Stimulated activated memory B cell treated with anti-CD40 and anti-IgM and Interleukin-4, amounts not matched to agents 10 μg/mL and 1 μg/mL and 100 μg/mL, for 72 hours (primary cell): Measurements from ENCODE around the gene SERINC3.
A peak's percentile ranks its signal among the peaks of the same experiment; 100 is the strongest.
"Not testable (repeated sequence)": the region's sequence is repeated elsewhere in the genome, so short reads cannot be mapped to it uniquely, and the experiment has no call there.

Source experiments
- ATAC-seq: fragments of 150-1000 bp; cut with Tn5 transposase; 2 replicates; pipeline ENCODE4 v1.10.0; 2021
- H3K27ac Mint-ChIP-seq: one replicate; pipeline ENCODE4 v1.8.0; 2022; ENCODE audit warnings: mild to moderate bottlenecking, mixed read lengths
- H3K27me3 Mint-ChIP-seq: one replicate; pipeline ENCODE4 v1.8.0; 2022; ENCODE audit warnings: mixed read lengths
- H3K36me3 Mint-ChIP-seq: one replicate; pipeline ENCODE4 v1.8.0; 2022; ENCODE audit warnings: mixed read lengths
- H3K4me1 Mint-ChIP-seq: one replicate; pipeline ENCODE4 v1.8.0; 2022; ENCODE audit warnings: mixed read lengths
- H3K4me3 Mint-ChIP-seq: one replicate; pipeline ENCODE4 v1.8.0; 2022; ENCODE audit warnings: mild to moderate bottlenecking, moderate library complexity, mixed read lengths
- H3K9me3 Mint-ChIP-seq: one replicate; pipeline ENCODE4 v1.8.0; 2022; ENCODE audit warnings: mixed read lengths

Gene SERINC3

GRCh38 chr20:44489931-44490330 lies 31.9 kb downstream of the SERINC3 start:
- Mint-ChIP-seq H3K4me1 (peaks cover 14% of the 10 kb centered on the region), H3K9me3 (no peaks in the 10 kb centered on the region), H3K4me3 (no peak overlapping the region), H3K36me3 (peaks cover 62% of the 10 kb centered on the region), H3K27me3 (no peaks in the 10 kb centered on the region), H3K27ac (peak overlapping the region; percentile 48)
- peak; percentile 76 for ATAC-seq

GRCh38 chr20:44489223-44489622 lies 32.6 kb downstream of the SERINC3 start:
- Mint-ChIP-seq H3K9me3 (no peaks in the 10 kb centered on the region), H3K36me3 (peaks cover 59% of the 10 kb centered on the region), H3K27ac (peak overlapping the region; percentile 48), H3K4me1 (peaks cover 14% of the 10 kb centered on the region), H3K4me3 (no peak overlapping the region), H3K27me3 (no peaks in the 10 kb centered on the region)
- ATAC-seq = no peak

GRCh38 chr20:44488551-44488950 lies 33.3 kb downstream of the SERINC3 start:
- no peaks in the 10 kb centered on the region for H3K9me3 Mint-ChIP-seq
- no peak overlapping the region for H3K4me3 Mint-ChIP-seq
- peaks cover 53% of the 10 kb centered on the region for H3K36me3 Mint-ChIP-seq
- peak overlapping the region; percentile 48 for H3K27ac Mint-ChIP-seq
- no peaks in the 10 kb centered on the region for H3K27me3 Mint-ChIP-seq
- peaks cover 14% of the 10 kb centered on the region for H3K4me1 Mint-ChIP-seq
- no peak for ATAC-seq

GRCh38 chr20:44485830-44486198 lies 36.1 kb downstream of the SERINC3 start:
- no peaks in the 10 kb centered on the region for H3K9me3 Mint-ChIP-seq
- H3K4me3 Mint-ChIP-seq = no peak overlapping the region
- peaks cover 9% of the 10 kb centered on the region for H3K4me1 Mint-ChIP-seq
- no peaks in the 10 kb centered on the region for H3K27me3 Mint-ChIP-seq
- no peak for ATAC-seq
- peak overlapping the region; percentile 49 for H3K27ac Mint-ChIP-seq
- peaks cover 57% of the 10 kb centered on the region for H3K36me3 Mint-ChIP-seq

GRCh38 chr20:44485078-44485829 lies 36.6 kb downstream of the SERINC3 start:
- Mint-ChIP-seq H3K4me3 (no peak overlapping the region), H3K27ac (peak overlapping the region; percentile 49), H3K27me3 (no peaks in the 10 kb centered on the region), H3K4me1 (peaks cover 14% of the 10 kb centered on the region), H3K36me3 (peaks cover 62% of the 10 kb centered on the region), H3K9me3 (no peaks in the 10 kb centered on the region)
- ATAC-seq = no peak

- H3K36me3 Mint-ChIP-seq = peaks cover 47% of the 10 kb centered on the region
- H3K27ac Mint-ChIP-seq = no peak overlapping the region
- H3K9me3 Mint-ChIP-seq = no peaks in the 10 kb centered on the region
- peaks cover 28% of the 10 kb centered on the region for H3K4me1 Mint-ChIP-seq
- no peak for ATAC-seq
- no peak overlapping the region for H3K4me3 Mint-ChIP-seq
- no peaks in the 10 kb centered on the region for H3K27me3 Mint-ChIP-seq
Observed at GRCh38 chr20:44483112-44483511, 38.8 kb downstream of the SERINC3 start.

- H3K4me3 Mint-ChIP-seq = no peak overlapping the region
- ATAC-seq = no peak
- no peaks in the 10 kb centered on the region for H3K27me3 Mint-ChIP-seq
- peaks cover 35% of the 10 kb centered on the region for H3K4me1 Mint-ChIP-seq
- peaks cover 46% of the 10 kb centered on the region for H3K36me3 Mint-ChIP-seq
- peak overlapping the region; percentile 78 for H3K27ac Mint-ChIP-seq
- no peaks in the 10 kb centered on the region for H3K9me3 Mint-ChIP-seq
Observed at GRCh38 chr20:44481719-44482416, 40.0 kb downstream of the SERINC3 start.

- peaks cover 50% of the 10 kb centered on the region for H3K4me1 Mint-ChIP-seq
- peak overlapping the region; percentile 78 for H3K27ac Mint-ChIP-seq
- ATAC-seq = no peak
- H3K36me3 Mint-ChIP-seq = peaks cover 29% of the 10 kb centered on the region
- no peaks in the 10 kb centered on the region for H3K9me3 Mint-ChIP-seq
- H3K4me3 Mint-ChIP-seq = peak overlapping the region; percentile 38
- H3K27me3 Mint-ChIP-seq = no peaks in the 10 kb centered on the region
Observed at GRCh38 chr20:44480097-44480496, 41.8 kb downstream of the SERINC3 start.

- H3K4me1 Mint-ChIP-seq = peaks cover 53% of the 10 kb centered on the region
- no peak overlapping the region for H3K4me3 Mint-ChIP-seq
- H3K9me3 Mint-ChIP-seq = no peaks in the 10 kb centered on the region
- ATAC-seq = peak; percentile 82
- no peaks in the 10 kb centered on the region for H3K27me3 Mint-ChIP-seq
- H3K27ac Mint-ChIP-seq = peak overlapping the region; percentile 78
- peaks cover 29% of the 10 kb centered on the region for H3K36me3 Mint-ChIP-seq
Observed at GRCh38 chr20:44479643-44480042, 42.2 kb downstream of the SERINC3 start.

GRCh38 chr20:44478206-44478605 lies 43.7 kb downstream of the SERINC3 start:
- ATAC-seq = no peak
- H3K27me3 Mint-ChIP-seq = no peaks in the 10 kb centered on the region
- peak overlapping the region; percentile 30 for H3K27ac Mint-ChIP-seq
- H3K4me3 Mint-ChIP-seq = no peak overlapping the region
- H3K4me1 Mint-ChIP-seq = peaks cover 53% of the 10 kb centered on the region
- H3K36me3 Mint-ChIP-seq = peaks cover 26% of the 10 kb centered on the region
- H3K9me3 Mint-ChIP-seq = no peaks in the 10 kb centered on the region

- peaks cover 53% of the 10 kb centered on the region for H3K4me1 Mint-ChIP-seq
- ATAC-seq = no peak
- peaks cover 22% of the 10 kb centered on the region for H3K36me3 Mint-ChIP-seq
- peak overlapping the region; percentile 92 for H3K4me3 Mint-ChIP-seq
- H3K27me3 Mint-ChIP-seq = no peaks in the 10 kb centered on the region
- H3K9me3 Mint-ChIP-seq = no peaks in the 10 kb centered on the region
- H3K27ac Mint-ChIP-seq = peak overlapping the region; percentile 97
Observed at GRCh38 chr20:44477151-44477550, 44.7 kb downstream of the SERINC3 start.

GRCh38 chr20:44475694-44476560 lies 45.9 kb downstream of the SERINC3 start, which contains the start of gene TTPAL:
TTPAL (plus strand) TSS chr20:44475874; CDS start chr20:44480000, 4,126 bp downstream.
- Mint-ChIP-seq H3K4me3 (peak within 1 kb of the TSS; percentile 92), H3K27me3 (no peaks in the 10 kb centered on the region), H3K9me3 (no peaks in the 10 kb centered on the region), H3K4me1 (peaks cover 52% of the 10 kb centered on the region), H3K27ac (peak within 1 kb of the TSS; percentile 97), H3K36me3 (peaks cover 10% of the 10 kb centered on the region)
- peak; percentile 96 for ATAC-seq

GRCh38 chr20:44475372-44475693 lies 46.5 kb downstream of the SERINC3 start:
- peak overlapping the region; percentile 92 for H3K4me3 Mint-ChIP-seq
- peak overlapping the region; percentile 97 for H3K27ac Mint-ChIP-seq
- H3K4me1 Mint-ChIP-seq = peaks cover 46% of the 10 kb centered on the region
- H3K36me3 Mint-ChIP-seq = peaks cover 4% of the 10 kb centered on the region
- no peak for ATAC-seq
- H3K27me3 Mint-ChIP-seq = no peaks in the 10 kb centered on the region
- no peaks in the 10 kb centered on the region for H3K9me3 Mint-ChIP-seq

GRCh38 chr20:44472283-44472682 lies 49.6 kb downstream of the SERINC3 start:
- H3K27me3 Mint-ChIP-seq = peaks cover 14% of the 10 kb centered on the region
- not testable (repeated sequence) for H3K9me3 Mint-ChIP-seq, ATAC-seq, H3K27ac Mint-ChIP-seq, H3K36me3 Mint-ChIP-seq, H3K4me3 Mint-ChIP-seq
- peaks cover 22% of the 10 kb centered on the region for H3K4me1 Mint-ChIP-seq

GRCh38 chr20:44471481-44471882 lies 50.4 kb downstream of the SERINC3 start:
- Mint-ChIP-seq H3K4me3 (no peak overlapping the region), H3K4me1 (peaks cover 15% of the 10 kb centered on the region), H3K9me3 (no peaks in the 10 kb centered on the region), H3K27me3 (peaks cover 22% of the 10 kb centered on the region), H3K27ac (no peak overlapping the region), H3K36me3 (no peaks in the 10 kb centered on the region)
- no peak for ATAC-seq
